H9 (cell line): ENCODE measurements around the gene SLC9A5. TPM values are rescaled to one million over a fixed set of nuclear protein-coding genes. Genes with fewer than 3 reads are reported as not detected.

Experiments used
- DNase-seq: peaks from one replicate; pipeline ENCODE4 v3.0.0-alpha.2; 2017
- H2AFZ ChIP-seq: one replicate; pipeline ENCODE4 v1.6.1; 2013; ENCODE audit warnings: mild to moderate bottlenecking, low read length, control low read depth, moderate library complexity
- H2AK5ac ChIP-seq: 2 replicates; pipeline ENCODE4 v1.6.1; 2013; ENCODE audit warnings: low read length, control low read depth, mixed read lengths; ENCODE audit not compliant: insufficient read length
- H2BK120ac ChIP-seq: one replicate; pipeline ENCODE4 v1.6.1; 2013; ENCODE audit warnings: low read depth, mild to moderate bottlenecking, low read length, control low read depth, inconsistent platforms; ENCODE audit not compliant: poor library complexity, severe bottlenecking
- H2BK12ac ChIP-seq: 2 replicates; pipeline ENCODE4 v1.6.1; 2013; ENCODE audit warnings: low read length, control low read depth, mixed read lengths, low read depth; ENCODE audit not compliant: insufficient read length
- H2BK15ac ChIP-seq: 2 replicates; pipeline ENCODE4 v1.6.1; 2013; ENCODE audit warnings: low read depth, low read length, control low read depth
- H2BK20ac ChIP-seq: one replicate; pipeline ENCODE4 v1.6.1; 2013; ENCODE audit warnings: low read depth, mild to moderate bottlenecking, low read length, control low read depth, inconsistent platforms; ENCODE audit not compliant: poor library complexity, severe bottlenecking
- H2BK5ac ChIP-seq: 2 replicates; pipeline ENCODE4 v1.6.1; 2013; ENCODE audit warnings: low read length, control low read depth, mixed read lengths; ENCODE audit not compliant: insufficient read length
- H3K14ac ChIP-seq: 2 replicates; pipeline ENCODE4 v1.6.1; 2013; ENCODE audit warnings: low read length, control low read depth; ENCODE audit not compliant: insufficient read depth
- H3K18ac ChIP-seq: 2 replicates; pipeline ENCODE4 v1.6.1; 2013; ENCODE audit warnings: low read depth, mild to moderate bottlenecking, mixed read lengths, low read length, control low read depth; ENCODE audit not compliant: insufficient read length
- H3K23ac ChIP-seq: 2 replicates; pipeline ENCODE4 v1.6.1; 2013; ENCODE audit warnings: low read length, control low read depth, mixed read lengths, low read depth; ENCODE audit not compliant: insufficient read length
- H3K23me2 ChIP-seq: 2 replicates; pipeline ENCODE4 v1.6.1; 2013; ENCODE audit warnings: low read depth, mild to moderate bottlenecking, mixed read lengths, low read length, control low read depth; ENCODE audit not compliant: insufficient read length, poor library complexity, severe bottlenecking
- H3K27ac ChIP-seq: 2 replicates; pipeline ENCODE4 v1.5.1; 2013; ENCODE audit warnings: low read length, control low read depth, mixed read lengths, low read depth; ENCODE audit not compliant: insufficient read length
- H3K27me3 ChIP-seq: 2 replicates; pipeline ENCODE4 v1.6.1; 2013; ENCODE audit warnings: low read length, control low read depth, inconsistent platforms; ENCODE audit not compliant: insufficient read depth
- H3K4ac ChIP-seq: 2 replicates; pipeline ENCODE4 v1.6.1; 2013; ENCODE audit warnings: low read depth, mild to moderate bottlenecking, control low read depth, inconsistent platforms, low read length, moderate library complexity
- H3K4me1 ChIP-seq: 2 replicates; pipeline ENCODE4 v1.6.1; 2013; ENCODE audit warnings: low read length, control low read depth, inconsistent platforms; ENCODE audit not compliant: insufficient read depth
- H3K4me2 ChIP-seq: 2 replicates; pipeline ENCODE4 v1.6.1; 2013; ENCODE audit warnings: low read length, control low read depth, mixed read lengths; ENCODE audit not compliant: insufficient read length, insufficient read depth
- H3K56ac ChIP-seq: 2 replicates; pipeline ENCODE4 v1.6.1; 2013; ENCODE audit warnings: low read depth, mild to moderate bottlenecking, mixed read lengths, low read length, control low read depth; ENCODE audit not compliant: insufficient read length
- H3K79me1 ChIP-seq: 2 replicates; pipeline ENCODE4 v1.6.1; 2013; ENCODE audit warnings: low read depth, mild to moderate bottlenecking, moderate library complexity, low read length, control low read depth, inconsistent platforms; ENCODE audit not compliant: insufficient read depth, poor library complexity, severe bottlenecking
- H3K79me2 ChIP-seq: 2 replicates; pipeline ENCODE4 v1.6.1; 2013; ENCODE audit warnings: low read length, control low read depth, inconsistent platforms; ENCODE audit not compliant: insufficient read depth
- H3K9ac ChIP-seq: 2 replicates; pipeline ENCODE4 v1.6.1; 2013; ENCODE audit warnings: low read length, control low read depth, mixed read lengths; ENCODE audit not compliant: insufficient read length; ENCODE audit errors: extremely low read depth
- H3K9me3 ChIP-seq: one replicate; pipeline ENCODE4 v1.6.1; 2013; ENCODE audit warnings: low read depth, low read length, inconsistent platforms; ENCODE audit not compliant: control insufficient read depth
- H3T11ph ChIP-seq: one replicate; pipeline ENCODE4 v1.6.1; 2013; ENCODE audit warnings: mild to moderate bottlenecking, low read length, control low read depth, inconsistent platforms
- H4K20me1 ChIP-seq: one replicate; pipeline ENCODE4 v1.6.1; 2013; ENCODE audit not compliant: control insufficient read depth, insufficient read length, insufficient read depth
- H4K5ac ChIP-seq: 2 replicates; pipeline ENCODE4 v1.6.1; 2013; ENCODE audit warnings: low read depth, mild to moderate bottlenecking, mixed read lengths, low read length, control low read depth; ENCODE audit not compliant: insufficient read length
- H4K8ac ChIP-seq: replicated peaks from 2 replicates; pipeline ENCODE4 v1.6.1; 2013; ENCODE audit warnings: low read length, control low read depth, mixed read lengths, low read depth; ENCODE audit not compliant: insufficient read length
- H4K91ac ChIP-seq: 2 replicates; pipeline ENCODE4 v1.6.1; 2013; ENCODE audit warnings: low read depth, mild to moderate bottlenecking, moderate library complexity, mixed read lengths, low read length, control low read depth; ENCODE audit not compliant: insufficient read length
- H3K27ac Mint-ChIP-seq, 3 experiments: 2 replicates in 2 of 3; 3 replicates in 1 of 3; pipeline ENCODE4 v1.8.0; 2020 to 2021; ENCODE audit warnings: mixed read lengths in 3 of 3, mild to moderate bottlenecking in 1 of 3, moderate library complexity in 1 of 3
- H3K27me3 Mint-ChIP-seq: 2 replicates; pipeline ENCODE4 v1.8.0; 2021; ENCODE audit warnings: low read depth, mild to moderate bottlenecking, moderate library complexity, mixed read lengths
- H3K36me3 Mint-ChIP-seq, 3 experiments: 2 replicates in 2 of 3; 3 replicates in 1 of 3; pipeline ENCODE4 v1.8.0; 2020 to 2021; ENCODE audit warnings: low read depth in 3 of 3, mixed read lengths in 3 of 3; ENCODE audit not compliant: insufficient read depth in 1 of 3
- H3K4me1 Mint-ChIP-seq, 2 experiments: 2 replicates each; pipeline ENCODE4 v1.8.0; 2020; ENCODE audit warnings: mixed read lengths in 2 of 2
- H3K4me3 Mint-ChIP-seq, 2 experiments: 2 replicates in 1 of 2; 3 replicates in 1 of 2; pipeline ENCODE4 v1.8.0; 2020 to 2021; ENCODE audit warnings: mild to moderate bottlenecking in 2 of 2, mixed read lengths in 2 of 2, moderate library complexity in 1 of 2
- H3K9me3 Mint-ChIP-seq, 2 experiments: 2 replicates in 1 of 2; 3 replicates in 1 of 2; pipeline ENCODE4 v1.8.0; 2020; ENCODE audit warnings: mild to moderate bottlenecking in 2 of 2, mixed read lengths in 2 of 2, moderate library complexity in 1 of 2
- CTCF ChIP-seq: fragments of 200-600 bp; sonication (generic); conservative IDR thresholded peaks from 3 replicates; pipeline ENCODE4 v1.8.0; 2021; ENCODE audit warnings: antibody characterized with exemption, mild to moderate bottlenecking
- WGBS: extraction: QIAGEN DNeasy Blood & Tissue Kit; methylation state at CpG from one replicate; pipeline ENCODE4 v1.1.7; 2013; ENCODE audit warnings: missing lambda C conversion rate, low lambda C conversion rate, mixed read lengths; ENCODE audit not compliant: insufficient read length; ENCODE audit errors: extremely low coverage; 5-methylcytosine and 5-hydroxymethylcytosine counted together
- total RNA-seq: library from RNA; stranded (reverse); gene quantifications from 2 replicates; pipeline ENCODE4 v1.2.1, GENCODE V29; 2021

Gene SLC9A5
- total RNA-seq, 1 experiment from 2014 or later = 9.1 TPM

- Histone ChIP-seq H3K4me1 (no peaks in the 10 kb centered on the region), H3K79me1 (no peaks in the 10 kb centered on the region), H3K23me2 (no peaks in the 10 kb centered on the region), H3K18ac (no peak overlapping the region), H3K79me2 (no peaks in the 10 kb centered on the region), H2BK20ac (no peak overlapping the region), H3T11ph (no peak overlapping the region), H2BK5ac (no peak overlapping the region), H2AFZ (no peak overlapping the region), H3K14ac (0 out of 2 replicates have a peak overlapping the region, but pooled peaks have one; percentile 6), H3K27ac (no peak overlapping the region), H2BK15ac (no peak overlapping the region; the same call in 1 of the 2 replicates), H2BK120ac (no peak overlapping the region), H3K4ac (no peak overlapping the region), H3K9me3 (no peaks in the 10 kb centered on the region), H3K27me3 (no peaks in the 10 kb centered on the region; the same call in 1 of the 2 replicates), H2BK12ac (no peak overlapping the region), H4K8ac (no peak overlapping the region), H4K20me1 (no peaks in the 10 kb centered on the region), H3K9ac (no peak overlapping the region), H3K56ac (no peak overlapping the region), H4K5ac (no peak overlapping the region), H3K23ac (no peak overlapping the region), H4K91ac (no peak overlapping the region), H2AK5ac (no peak overlapping the region), H3K4me2 (no peak overlapping the region)
- Mint-ChIP-seq H3K9me3 (no peaks in the 10 kb centered on the region), H3K36me3 (peaks cover 0 to 9% (median 0%) of the 10 kb centered on the region in 3 experiments; a peak in 2 of 7 replicates), H3K27me3 (peaks cover 14% of the 10 kb centered on the region), H3K27ac (no peak overlapping the region), H3K4me1 (peaks cover 10 to 12% of the 10 kb centered on the region in 2 experiments; a peak in 3 of 4 replicates), H3K4me3 (no peak overlapping the region)
- TF ChIP-seq CTCF = no peak
- WGBS = no CpG with 5 or more reads among the region's 21 CpGs
- DNase-seq = no peak
Measured at GRCh38 chr16:67207249-67208091, 41.3 kb upstream of the SLC9A5 start.
